Activated CD4-positive, alpha-beta T cell treated with anti-CD3 and anti-CD28 coated beads, Interleukin-2, amount 10 ng/mL, durations not matched to agents 24 days and 14 days (primary cell): ENCODE measurements around the gene IQSEC1. TPM values are rescaled to one million over a fixed set of nuclear protein-coding genes. Genes with fewer than 3 reads are reported as not detected.

Source experiments
- DNase-seq: peaks from one replicate; pipeline ENCODE4 v3.0.0; 2022
- H3K27ac Mint-ChIP-seq: one replicate; pipeline ENCODE4 v1.8.0; 2022; ENCODE audit warnings: mild to moderate bottlenecking, mixed read lengths
- H3K27me3 Mint-ChIP-seq: one replicate; pipeline ENCODE4 v1.8.0; 2022; ENCODE audit warnings: mixed read lengths
- H3K36me3 Mint-ChIP-seq: one replicate; pipeline ENCODE4 v1.8.0; 2022; ENCODE audit warnings: low read depth, mild to moderate bottlenecking, mixed read lengths
- H3K4me1 Mint-ChIP-seq: one replicate; pipeline ENCODE4 v1.8.0; 2021; ENCODE audit warnings: mixed read lengths
- H3K4me3 Mint-ChIP-seq: one replicate; pipeline ENCODE4 v1.8.0; 2022; ENCODE audit warnings: mild to moderate bottlenecking, moderate library complexity, mixed read lengths
- H3K9me3 Mint-ChIP-seq: one replicate; pipeline ENCODE4 v1.8.0; 2021; ENCODE audit warnings: mixed read lengths
- intact Hi-C: fragments of 100-400 bp; cut with micrococcal nuclease; formaldehyde crosslinking; loops from one replicate; pipeline ENCODE4 v1.15.1; 2023
- total RNA-seq: library from RNA; stranded (reverse); gene quantifications from 2 replicates; pipeline ENCODE4 v1.2.3, GENCODE V29; 2022

IQSEC1 gene
- total RNA-seq, 1 donor from 2014 or later = 22.5 TPM

- Mint-ChIP-seq H3K4me3 (no peak overlapping the region), H3K9me3 (no peaks in the 10 kb centered on the region), H3K27ac (no peak overlapping the region), H3K27me3 (peaks cover 4% of the 10 kb centered on the region), H3K4me1 (peaks cover 10% of the 10 kb centered on the region), H3K36me3 (no peaks in the 10 kb centered on the region)
- DNase-seq = no peak
- intact Hi-C loops = no loop called here
Observed at GRCh38 chr3:13039213-13039896, 33.9 kb downstream of the IQSEC1 start.

GRCh38 chr3:13037458-13038117 is 35.6 kb downstream of the IQSEC1 start:
- intact Hi-C loops = no loop called here
- DNase-seq = no peak
- peaks cover 4% of the 10 kb centered on the region for H3K27me3 Mint-ChIP-seq
- no peaks in the 10 kb centered on the region for H3K36me3 Mint-ChIP-seq
- H3K27ac Mint-ChIP-seq = no peak overlapping the region
- peaks cover 6% of the 10 kb centered on the region for H3K4me1 Mint-ChIP-seq
- no peaks in the 10 kb centered on the region for H3K9me3 Mint-ChIP-seq
- no peak overlapping the region for H3K4me3 Mint-ChIP-seq

- Mint-ChIP-seq H3K9me3 (no peaks in the 10 kb centered on the region), H3K36me3 (no peaks in the 10 kb centered on the region), H3K4me3 (no peak overlapping the region), H3K4me1 (peaks cover 5% of the 10 kb centered on the region), H3K27me3 (peaks cover 4% of the 10 kb centered on the region), H3K27ac (no peak overlapping the region)
- no peak for DNase-seq
- intact Hi-C loops = no loop called here
Observed at GRCh38 chr3:13034861-13035260, 38.4 kb downstream of the IQSEC1 start.

GRCh38 chr3:13034109-13034800 is 39.0 kb downstream of the IQSEC1 start:
- intact Hi-C loops = no loop called here
- no peaks in the 10 kb centered on the region for H3K36me3 Mint-ChIP-seq

GRCh38 chr3:13032206-13032605 is 41.0 kb downstream of the IQSEC1 start:
- no peak for DNase-seq

More at GRCh38 chr3:13034109-13034800, 39.0 kb downstream of the IQSEC1 start:
- Mint-ChIP-seq H3K9me3 (no peaks in the 10 kb centered on the region), H3K27ac (no peak overlapping the region), H3K4me1 (peaks cover 5% of the 10 kb centered on the region), H3K27me3 (peaks cover 4% of the 10 kb centered on the region), H3K4me3 (no peak overlapping the region)
- no peak for DNase-seq

GRCh38 chr3:13031621-13032020 is 41.6 kb downstream of the IQSEC1 start:
- H3K27me3 Mint-ChIP-seq = no peaks in the 10 kb centered on the region
- no peaks in the 10 kb centered on the region for H3K9me3 Mint-ChIP-seq
- H3K36me3 Mint-ChIP-seq = no peaks in the 10 kb centered on the region
- no peak overlapping the region for H3K4me3 Mint-ChIP-seq
- no peak overlapping the region for H3K27ac Mint-ChIP-seq
- intact Hi-C loops = no loop called here
- peaks cover 5% of the 10 kb centered on the region for H3K4me1 Mint-ChIP-seq
- DNase-seq = no peak

More at GRCh38 chr3:13032206-13032605, 41.0 kb downstream of the IQSEC1 start:
- Mint-ChIP-seq H3K4me3 (no peak overlapping the region), H3K27ac (no peak overlapping the region), H3K36me3 (no peaks in the 10 kb centered on the region), H3K4me1 (peaks cover 5% of the 10 kb centered on the region), H3K9me3 (no peaks in the 10 kb centered on the region), H3K27me3 (peaks cover 2% of the 10 kb centered on the region)
- intact Hi-C loops = no loop called here

GRCh38 chr3:13030684-13031083 is 42.5 kb downstream of the IQSEC1 start:
- Mint-ChIP-seq H3K27me3 (no peaks in the 10 kb centered on the region), H3K4me3 (no peak overlapping the region), H3K4me1 (peaks cover 5% of the 10 kb centered on the region), H3K36me3 (no peaks in the 10 kb centered on the region), H3K9me3 (no peaks in the 10 kb centered on the region), H3K27ac (no peak overlapping the region)
- intact Hi-C loops = no loop called here
- no peak for DNase-seq

- no peak for DNase-seq
- intact Hi-C loops = no loop called here
- Mint-ChIP-seq H3K9me3 (peaks cover 5% of the 10 kb centered on the region), H3K4me1 (peaks cover 11% of the 10 kb centered on the region), H3K36me3 (no peaks in the 10 kb centered on the region), H3K27ac (no peak overlapping the region), H3K27me3 (no peaks in the 10 kb centered on the region), H3K4me3 (no peak overlapping the region)
Observed at GRCh38 chr3:13028010-13028821, 45.0 kb downstream of the IQSEC1 start.

- Mint-ChIP-seq H3K27ac (no peak overlapping the region), H3K9me3 (peaks cover 5% of the 10 kb centered on the region), H3K4me3 (no peak overlapping the region), H3K36me3 (no peaks in the 10 kb centered on the region), H3K4me1 (peaks cover 11% of the 10 kb centered on the region), H3K27me3 (no peaks in the 10 kb centered on the region)
- intact Hi-C loops = no loop called here
- no peak for DNase-seq
Observed at GRCh38 chr3:13027154-13027553, 46.1 kb downstream of the IQSEC1 start.

GRCh38 chr3:13026534-13026933 is 46.7 kb downstream of the IQSEC1 start:
- H3K4me1 Mint-ChIP-seq = peaks cover 11% of the 10 kb centered on the region
- H3K27me3 Mint-ChIP-seq = no peaks in the 10 kb centered on the region
- no peak for DNase-seq
- H3K27ac Mint-ChIP-seq = no peak overlapping the region
- intact Hi-C loops = no loop called here
- H3K4me3 Mint-ChIP-seq = no peak overlapping the region
- H3K9me3 Mint-ChIP-seq = peaks cover 5% of the 10 kb centered on the region
- H3K36me3 Mint-ChIP-seq = no peaks in the 10 kb centered on the region

GRCh38 chr3:13025778-13026518 is 47.3 kb downstream of the IQSEC1 start:
- Mint-ChIP-seq H3K27me3 (no peaks in the 10 kb centered on the region), H3K36me3 (no peaks in the 10 kb centered on the region), H3K27ac (no peak overlapping the region), H3K9me3 (peaks cover 5% of the 10 kb centered on the region), H3K4me3 (no peak overlapping the region), H3K4me1 (peaks cover 7% of the 10 kb centered on the region)
- no peak for DNase-seq
- intact Hi-C loops = no loop called here

GRCh38 chr3:13025090-13025489 is 48.1 kb downstream of the IQSEC1 start:
- no peaks in the 10 kb centered on the region for H3K36me3 Mint-ChIP-seq
- intact Hi-C loops = no loop called here

GRCh38 chr3:13024765-13025065 is 48.5 kb downstream of the IQSEC1 start:
- H3K27me3 Mint-ChIP-seq = no peaks in the 10 kb centered on the region
- H3K36me3 Mint-ChIP-seq = no peaks in the 10 kb centered on the region
- no peak for DNase-seq
- no peak overlapping the region for H3K4me3 Mint-ChIP-seq
- no peak overlapping the region for H3K27ac Mint-ChIP-seq
- H3K9me3 Mint-ChIP-seq = peaks cover 5% of the 10 kb centered on the region
- H3K4me1 Mint-ChIP-seq = peaks cover 10% of the 10 kb centered on the region
- intact Hi-C loops = no loop called here

More at GRCh38 chr3:13025090-13025489, 48.1 kb downstream of the IQSEC1 start:
- Mint-ChIP-seq H3K4me3 (no peak overlapping the region), H3K9me3 (peaks cover 5% of the 10 kb centered on the region), H3K27ac (no peak overlapping the region), H3K4me1 (peaks cover 10% of the 10 kb centered on the region), H3K27me3 (no peaks in the 10 kb centered on the region)
- no peak for DNase-seq
